Body of pancreas (tissue), 4 donors: Measurements from ENCODE around the gene OR2H2.

Experiments
- POLR2A ChIP-seq, 3 donors: fragments of 450-650 bp; IDR thresholded peaks; one replicate each; pipeline ENCODE4 v1.6.1; 2016; ENCODE audit warnings: antibody characterized with exemption in 3 of 3, mild to moderate bottlenecking in 2 of 3
- TF ChIP-seq, protein P1 (sequence below), 7 experiments: fragments of 450-650 bp in 4 of 7; fragments of 200-600 bp in 3 of 7; sonication (generic) in 3 of 7; IDR thresholded peaks; one replicate each; pipeline ENCODE4 v1.5.1; 2016 to 2019; ENCODE audit warnings: antibody characterized with exemption in 7 of 7

DNA sequence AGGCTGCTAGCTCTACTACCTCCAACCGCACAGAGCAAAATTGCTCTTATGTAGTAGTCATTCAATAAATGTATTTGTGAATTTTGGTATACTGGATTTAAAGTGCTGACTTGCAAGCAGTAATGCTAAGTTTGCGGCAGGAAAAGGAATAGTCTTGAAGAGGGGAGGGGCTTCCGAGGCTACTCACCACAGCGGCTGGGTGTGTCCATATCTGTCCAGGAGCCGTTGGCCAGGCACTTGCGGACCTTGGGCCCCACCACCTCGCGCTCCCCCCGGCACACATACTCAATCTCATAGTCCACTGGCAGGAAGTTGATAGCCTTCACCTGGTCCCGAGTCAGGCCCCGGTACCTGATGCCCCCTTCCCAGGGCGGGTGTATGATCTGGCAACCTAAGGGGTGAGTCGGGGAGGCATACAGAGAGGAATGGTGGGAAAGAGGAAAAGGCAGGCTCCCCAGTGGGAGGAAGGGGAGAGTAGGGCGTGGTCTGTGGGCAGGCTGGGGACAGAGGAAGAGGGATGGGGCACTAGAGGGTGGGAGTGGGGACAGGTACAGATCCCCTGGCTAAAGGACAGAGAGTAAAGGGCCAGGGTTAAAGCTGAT is 46.4 kb downstream of the OR2H2 start:
- no peak for TF ChIP-seq POLR2A (IDR thresholded peaks at IDR 0.05)
- TF ChIP-seq, protein P1, sequence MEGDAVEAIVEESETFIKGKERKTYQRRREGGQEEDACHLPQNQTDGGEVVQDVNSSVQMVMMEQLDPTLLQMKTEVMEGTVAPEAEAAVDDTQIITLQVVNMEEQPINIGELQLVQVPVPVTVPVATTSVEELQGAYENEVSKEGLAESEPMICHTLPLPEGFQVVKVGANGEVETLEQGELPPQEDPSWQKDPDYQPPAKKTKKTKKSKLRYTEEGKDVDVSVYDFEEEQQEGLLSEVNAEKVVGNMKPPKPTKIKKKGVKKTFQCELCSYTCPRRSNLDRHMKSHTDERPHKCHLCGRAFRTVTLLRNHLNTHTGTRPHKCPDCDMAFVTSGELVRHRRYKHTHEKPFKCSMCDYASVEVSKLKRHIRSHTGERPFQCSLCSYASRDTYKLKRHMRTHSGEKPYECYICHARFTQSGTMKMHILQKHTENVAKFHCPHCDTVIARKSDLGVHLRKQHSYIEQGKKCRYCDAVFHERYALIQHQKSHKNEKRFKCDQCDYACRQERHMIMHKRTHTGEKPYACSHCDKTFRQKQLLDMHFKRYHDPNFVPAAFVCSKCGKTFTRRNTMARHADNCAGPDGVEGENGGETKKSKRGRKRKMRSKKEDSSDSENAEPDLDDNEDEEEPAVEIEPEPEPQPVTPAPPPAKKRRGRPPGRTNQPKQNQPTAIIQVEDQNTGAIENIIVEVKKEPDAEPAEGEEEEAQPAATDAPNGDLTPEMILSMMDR (IDR thresholded peaks at IDR 0.05): no peak
